Neural progenitor cell (in vitro differentiated cells): ENCODE results near the gene TXNRD3. TPM values are rescaled to one million over a fixed set of nuclear protein-coding genes. Genes with fewer than 3 reads are reported as not detected.

Experiments
- DNase-seq: peaks from one replicate; pipeline ENCODE4 v3.0.0-alpha.2; 2016; ENCODE audit warnings: low spot score
- H2AFZ ChIP-seq: fragments of 200-600 bp; sonication (generic); replicated peaks from 2 replicates; pipeline ENCODE4 v1.6.1; 2016; ENCODE audit warnings: antibody characterized with exemption
- H3F3A ChIP-seq: fragments of 200-600 bp; sonication (generic); 2 replicates; pipeline ENCODE4 v1.6.1; 2016; ENCODE audit warnings: antibody characterized with exemption, low read depth
- H3K27ac ChIP-seq: fragments of 200-600 bp; sonication (generic); 2 replicates; pipeline ENCODE4 v1.5.1; 2016; ENCODE audit warnings: mild to moderate bottlenecking
- H3K27me3 ChIP-seq: fragments of 200-600 bp; sonication (generic); 2 replicates; pipeline ENCODE4 v1.6.1; 2016; ENCODE audit warnings: mild to moderate bottlenecking, moderate library complexity
- H3K36me3 ChIP-seq: fragments of 200-600 bp; sonication (generic); 2 replicates; pipeline ENCODE4 v1.5.1; 2016
- H3K4me1 ChIP-seq: fragments of 200-600 bp; sonication (generic); 2 replicates; pipeline ENCODE4 v1.6.1; 2016; ENCODE audit warnings: mixed run types
- H3K4me2 ChIP-seq: fragments of 200-600 bp; sonication (generic); 2 replicates; pipeline ENCODE4 v1.6.1; 2016
- H3K4me3 ChIP-seq: fragments of 200-600 bp; sonication (generic); 2 replicates; pipeline ENCODE4 v1.5.1; 2016
- H3K79me2 ChIP-seq: fragments of 200-600 bp; sonication (generic); 2 replicates; pipeline ENCODE4 v1.6.1; 2016; ENCODE audit warnings: low read depth
- H3K9ac ChIP-seq: fragments of 200-600 bp; sonication (generic); 2 replicates; pipeline ENCODE4 v1.6.1; 2016
- H3K9me3 ChIP-seq: fragments of 200-600 bp; sonication (generic); 2 replicates; pipeline ENCODE4 v1.5.1; 2016; ENCODE audit warnings: low read depth
- H4K20me1 ChIP-seq: fragments of 200-600 bp; sonication (generic); 2 replicates; pipeline ENCODE4 v1.6.1; 2016; ENCODE audit warnings: low read depth
- H3K27ac Mint-ChIP-seq: 3 replicates; pipeline ENCODE4 v1.8.0; 2021; ENCODE audit warnings: mixed read lengths
- H3K27me3 Mint-ChIP-seq: 2 replicates; pipeline ENCODE4 v1.8.0; 2022; ENCODE audit warnings: low read depth, mild to moderate bottlenecking, inconsistent platforms, moderate library complexity, mixed read lengths; ENCODE audit not compliant: insufficient read depth
- H3K36me3 Mint-ChIP-seq: 3 replicates; pipeline ENCODE4 v1.8.0; 2021; ENCODE audit warnings: mixed read lengths
- H3K4me1 Mint-ChIP-seq: 3 replicates; pipeline ENCODE4 v1.8.0; 2021; ENCODE audit warnings: mixed read lengths
- H3K4me3 Mint-ChIP-seq: 3 replicates; pipeline ENCODE4 v1.8.0; 2021; ENCODE audit warnings: mild to moderate bottlenecking, moderate library complexity, mixed read lengths
- H3K9me3 Mint-ChIP-seq: 3 replicates; pipeline ENCODE4 v1.8.0; 2020; ENCODE audit warnings: mixed read lengths
- EZH2 ChIP-seq: fragments of 200-600 bp; sonication (generic); IDR thresholded peaks from 2 replicates; pipeline ENCODE4 v1.6.1; 2017; ENCODE audit warnings: antibody characterized with exemption, mild to moderate bottlenecking, moderate library complexity
- EZH2phosphoT487 ChIP-seq: fragments of 200-600 bp; sonication (generic); IDR thresholded peaks from 2 replicates; pipeline ENCODE4 v1.6.1; 2017; ENCODE audit warnings: antibody characterized with exemption
- total RNA-seq: library from RNA; depleted of rRNA; stranded (reverse); fragments of >200 nt; gene quantifications from 2 replicates; pipeline ENCODE4 v1.2.3, GENCODE V29; 2015; ENCODE audit warnings: low replicate concordance
- TF ChIP-seq, protein P1 (sequence below): fragments of 200-600 bp; sonication (generic); IDR thresholded peaks from 2 replicates; pipeline ENCODE4 v1.5.1; 2017; ENCODE audit warnings: antibody characterized with exemption, mild to moderate bottlenecking

TXNRD3 gene
- total RNA-seq, 1 donor from 2014 or later: 10.3 TPM

DNA sequence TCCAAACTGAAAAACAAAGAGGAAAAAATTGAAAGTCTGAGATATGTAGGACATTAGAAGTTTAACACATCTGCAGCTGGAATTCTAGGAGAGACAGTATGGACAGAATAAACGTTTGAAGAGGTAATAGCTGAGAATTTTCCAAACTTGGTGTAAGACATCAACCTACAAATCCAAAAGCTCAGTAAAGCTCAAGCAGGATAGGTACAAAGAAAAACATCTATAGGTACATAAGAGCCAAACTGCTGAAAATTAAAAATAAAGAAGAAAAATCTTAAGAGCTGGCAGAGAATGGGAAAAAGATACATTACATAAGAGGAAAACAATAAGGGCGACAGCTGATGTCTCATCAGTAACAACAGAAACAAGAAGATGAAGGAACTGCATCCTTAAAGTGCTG is 73.4 kb downstream of the TXNRD3 start:
- no peaks in the 10 kb centered on the region for H3K9me3 Mint-ChIP-seq
- no peak overlapping the region for H3K4me3 ChIP-seq
- no peak overlapping the region for H3K27ac Mint-ChIP-seq

DNA sequence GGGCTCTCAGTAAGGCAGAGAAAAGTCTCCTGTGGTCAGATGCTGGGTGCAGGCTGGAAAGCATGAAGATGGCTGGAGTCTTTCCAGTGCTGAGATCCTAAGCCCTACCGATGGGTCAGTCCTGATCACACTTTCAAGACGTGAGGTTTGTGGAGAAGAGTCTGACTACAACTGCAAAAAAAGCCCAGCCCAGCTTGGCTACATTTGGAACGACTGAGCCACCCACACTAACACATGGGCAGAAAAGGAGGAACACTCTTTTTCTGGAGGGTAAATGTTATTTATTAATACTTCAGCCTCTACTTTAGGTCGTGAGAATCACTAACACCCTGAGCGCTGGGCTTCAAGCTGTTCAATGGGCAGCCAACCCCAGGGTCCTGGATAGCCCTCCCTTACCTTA is 74.2 kb downstream of the TXNRD3 start:
- DNase-seq: no peak
- Histone ChIP-seq H3K9me3 (no peaks in the 10 kb centered on the region), H3K4me2 (no peak overlapping the region), H2AFZ (no peak overlapping the region), H4K20me1 (no peaks in the 10 kb centered on the region), H3K79me2 (no peaks in the 10 kb centered on the region), H3K36me3 (no peaks in the 10 kb centered on the region), H3K27ac (no peak overlapping the region), H3K4me1 (no peaks in the 10 kb centered on the region), H3F3A (no peaks in the 10 kb centered on the region), H3K9ac (no peak overlapping the region), H3K4me3 (no peak overlapping the region), H3K27me3 (no peaks in the 10 kb centered on the region)
- Mint-ChIP-seq H3K9me3 (no peaks in the 10 kb centered on the region), H3K4me3 (no peak overlapping the region), H3K27me3 (no peaks in the 10 kb centered on the region), H3K4me1 (no peaks in the 10 kb centered on the region), H3K27ac (no peak overlapping the region), H3K36me3 (no peaks in the 10 kb centered on the region)
- TF ChIP-seq, protein P1, sequence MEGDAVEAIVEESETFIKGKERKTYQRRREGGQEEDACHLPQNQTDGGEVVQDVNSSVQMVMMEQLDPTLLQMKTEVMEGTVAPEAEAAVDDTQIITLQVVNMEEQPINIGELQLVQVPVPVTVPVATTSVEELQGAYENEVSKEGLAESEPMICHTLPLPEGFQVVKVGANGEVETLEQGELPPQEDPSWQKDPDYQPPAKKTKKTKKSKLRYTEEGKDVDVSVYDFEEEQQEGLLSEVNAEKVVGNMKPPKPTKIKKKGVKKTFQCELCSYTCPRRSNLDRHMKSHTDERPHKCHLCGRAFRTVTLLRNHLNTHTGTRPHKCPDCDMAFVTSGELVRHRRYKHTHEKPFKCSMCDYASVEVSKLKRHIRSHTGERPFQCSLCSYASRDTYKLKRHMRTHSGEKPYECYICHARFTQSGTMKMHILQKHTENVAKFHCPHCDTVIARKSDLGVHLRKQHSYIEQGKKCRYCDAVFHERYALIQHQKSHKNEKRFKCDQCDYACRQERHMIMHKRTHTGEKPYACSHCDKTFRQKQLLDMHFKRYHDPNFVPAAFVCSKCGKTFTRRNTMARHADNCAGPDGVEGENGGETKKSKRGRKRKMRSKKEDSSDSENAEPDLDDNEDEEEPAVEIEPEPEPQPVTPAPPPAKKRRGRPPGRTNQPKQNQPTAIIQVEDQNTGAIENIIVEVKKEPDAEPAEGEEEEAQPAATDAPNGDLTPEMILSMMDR: no peak

More for the DNA sequence above, 73.4 kb downstream of the TXNRD3 start:
- no peaks in the 10 kb centered on the region for H3K36me3 Mint-ChIP-seq
- Histone ChIP-seq H3K27me3 (no peaks in the 10 kb centered on the region), H3F3A (no peaks in the 10 kb centered on the region), H3K4me1 (no peaks in the 10 kb centered on the region), H3K4me2 (no peak overlapping the region), H3K79me2 (no peaks in the 10 kb centered on the region), H3K27ac (no peak overlapping the region), H3K9ac (no peak overlapping the region), H4K20me1 (no peaks in the 10 kb centered on the region), H3K9me3 (no peaks in the 10 kb centered on the region), H2AFZ (no peak overlapping the region), H3K36me3 (no peaks in the 10 kb centered on the region)
- no peak for DNase-seq
- H3K4me1 Mint-ChIP-seq: no peaks in the 10 kb centered on the region
- no peak overlapping the region for H3K4me3 Mint-ChIP-seq
- TF ChIP-seq EZH2phosphoT487 (no peak), EZH2 (no peak)
- TF ChIP-seq, protein P1: no peak
- H3K27me3 Mint-ChIP-seq: no peaks in the 10 kb centered on the region

DNA sequence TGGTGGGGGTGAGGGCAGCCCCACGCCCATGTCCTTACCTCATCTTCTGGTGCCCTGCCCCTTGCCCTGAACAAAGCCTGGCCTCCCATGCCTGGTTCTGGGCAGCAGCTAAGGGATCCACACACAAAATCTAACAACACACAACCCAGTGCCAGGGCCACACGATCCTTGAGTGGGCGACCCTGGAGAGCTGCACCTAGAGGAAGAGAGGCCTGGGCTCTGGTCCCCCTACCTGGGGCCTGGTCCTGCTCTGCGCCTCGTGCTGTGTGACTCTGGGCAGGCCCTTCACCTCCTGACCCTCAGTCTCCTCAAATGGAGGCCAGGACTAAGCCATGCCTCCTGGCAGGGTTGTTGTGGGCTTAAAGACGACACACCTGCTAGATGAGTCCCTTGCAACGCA is 76.2 kb downstream of the TXNRD3 start:
- Histone ChIP-seq H3K27ac (no peak overlapping the region), H3F3A (no peaks in the 10 kb centered on the region), H3K4me3 (no peak overlapping the region), H3K4me2 (no peak overlapping the region), H3K9me3 (no peaks in the 10 kb centered on the region), H3K27me3 (no peaks in the 10 kb centered on the region), H2AFZ (no peak overlapping the region), H3K4me1 (no peaks in the 10 kb centered on the region), H3K36me3 (no peaks in the 10 kb centered on the region), H4K20me1 (no peaks in the 10 kb centered on the region), H3K9ac (no peak overlapping the region), H3K79me2 (no peaks in the 10 kb centered on the region)
- no peaks in the 10 kb centered on the region for H3K36me3 Mint-ChIP-seq
- H3K4me1 Mint-ChIP-seq: no peaks in the 10 kb centered on the region
- H3K27me3 Mint-ChIP-seq: no peaks in the 10 kb centered on the region
- TF ChIP-seq EZH2phosphoT487: no peak
- no peak for TF ChIP-seq EZH2
- TF ChIP-seq, protein P1: no peak
- no peak for DNase-seq
- no peak overlapping the region for H3K4me3 Mint-ChIP-seq
- no peaks in the 10 kb centered on the region for H3K9me3 Mint-ChIP-seq
- H3K27ac Mint-ChIP-seq: no peak overlapping the region

DNA sequence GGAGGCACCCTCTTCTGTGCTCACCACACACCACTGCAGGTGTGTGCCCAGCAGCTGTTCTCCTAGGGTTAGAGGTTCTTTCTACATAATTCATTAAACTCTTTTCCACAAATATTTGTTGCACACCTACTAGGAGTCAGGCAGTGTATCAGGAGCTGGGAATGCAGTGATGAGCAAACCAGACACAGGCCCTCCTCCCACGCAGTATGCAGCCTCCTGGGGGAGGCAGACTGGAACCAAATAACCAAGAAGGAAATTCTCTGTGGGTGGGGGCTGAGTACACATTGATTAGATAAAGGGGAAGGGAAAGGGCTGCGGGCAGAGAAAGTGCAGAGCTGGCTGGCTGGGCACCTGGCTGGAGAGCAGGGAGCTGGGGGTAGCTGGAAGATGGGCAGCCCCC is 77.7 kb downstream of the TXNRD3 start:
- TF ChIP-seq, protein P1: no peak
- no peak overlapping the region for H3K27ac Mint-ChIP-seq
- Histone ChIP-seq H3F3A (no peaks in the 10 kb centered on the region), H3K4me1 (no peaks in the 10 kb centered on the region), H3K9me3 (no peaks in the 10 kb centered on the region), H3K27ac (no peak overlapping the region), H3K4me2 (no peak overlapping the region), H4K20me1 (no peaks in the 10 kb centered on the region), H3K36me3 (no peaks in the 10 kb centered on the region), H3K4me3 (no peak overlapping the region), H2AFZ (no peak overlapping the region), H3K79me2 (no peaks in the 10 kb centered on the region), H3K27me3 (no peaks in the 10 kb centered on the region), H3K9ac (no peak overlapping the region)
- H3K9me3 Mint-ChIP-seq: no peaks in the 10 kb centered on the region
- no peaks in the 10 kb centered on the region for H3K4me1 Mint-ChIP-seq
- no peak overlapping the region for H3K4me3 Mint-ChIP-seq
- DNase-seq: no peak
- no peaks in the 10 kb centered on the region for H3K27me3 Mint-ChIP-seq
- no peaks in the 10 kb centered on the region for H3K36me3 Mint-ChIP-seq
